CD8-positive, alpha-beta memory T cell (primary cell): ENCODE measurements around the gene TRIM26. TPM values are rescaled to one million over a fixed set of nuclear protein-coding genes. Genes with fewer than 3 reads are reported as not detected.
A peak's percentile ranks its signal among the peaks of the same experiment; 100 is the strongest.

Source experiments
- CTCF ChIA-PET: fragments of 350-600 bp; sonication (Branson Sonifier 250); formaldehyde crosslinking; loops from one replicate; lab custom pipeline; 2021; ENCODE audit warnings: antibody characterized with exemption; lab: Charles Lee
- POLR2A ChIA-PET: fragments of 350-600 bp; sonication (Branson Sonifier 250); formaldehyde crosslinking; loops from one replicate; lab custom pipeline; 2021; ENCODE audit warnings: antibody characterized with exemption; lab: Charles Lee
- DNase-seq, 5 donors: peaks; one replicate each; pipeline versions ENCODE4 v3.0.0 to v3.0.0-alpha.2; 2020 to 2022; ENCODE audit warnings: mixed read lengths in 1 of 5
- H3K27ac ChIP-seq: one replicate; pipeline ENCODE4 v1.7.0; 2013; ENCODE audit warnings: low read depth, mild to moderate bottlenecking, low read length, moderate library complexity
- H3K27me3 ChIP-seq: 2 replicates; pipeline ENCODE4 v1.7.0; 2013; ENCODE audit warnings: low read length, mild to moderate bottlenecking; ENCODE audit not compliant: insufficient read depth, poor library complexity, severe bottlenecking
- H3K36me3 ChIP-seq: 2 replicates; pipeline ENCODE4 v1.7.0; 2013; ENCODE audit warnings: mild to moderate bottlenecking, low read length, moderate library complexity; ENCODE audit not compliant: insufficient read depth
- H3K4me1 ChIP-seq: 2 replicates; pipeline ENCODE4 v1.7.0; 2013; ENCODE audit warnings: mild to moderate bottlenecking, low read length, moderate library complexity; ENCODE audit not compliant: insufficient read depth
- H3K4me3 ChIP-seq: 2 replicates; pipeline ENCODE4 v1.7.0; 2013; ENCODE audit warnings: mild to moderate bottlenecking, low read length
- H3K9me3 ChIP-seq: 2 replicates; pipeline ENCODE4 v1.7.0; 2013; ENCODE audit warnings: mild to moderate bottlenecking, low read length
- H3K27ac Mint-ChIP-seq, 8 donors: one replicate each; pipeline ENCODE4 v1.8.0; 2020 to 2021; ENCODE audit warnings: mixed read lengths in 8 of 8, mild to moderate bottlenecking in 6 of 8, inconsistent platforms in 3 of 8, moderate library complexity in 3 of 8
- H3K27me3 Mint-ChIP-seq, 2 donors: one replicate each; pipeline ENCODE4 v1.8.0; 2020 to 2021; ENCODE audit warnings: mixed read lengths in 2 of 2, mild to moderate bottlenecking in 1 of 2, moderate library complexity in 1 of 2
- H3K36me3 Mint-ChIP-seq, 3 donors: one replicate each; pipeline ENCODE4 v1.8.0; 2020 to 2021; ENCODE audit warnings: mixed read lengths in 3 of 3, inconsistent platforms in 1 of 3, mild to moderate bottlenecking in 1 of 3
- H3K4me1 Mint-ChIP-seq, 3 donors: one replicate each; pipeline ENCODE4 v1.8.0; 2020 to 2021; ENCODE audit warnings: mixed read lengths in 3 of 3, inconsistent platforms in 1 of 3, mild to moderate bottlenecking in 1 of 3
- H3K4me3 Mint-ChIP-seq, 7 donors: one replicate each; pipeline ENCODE4 v1.8.0; 2020 to 2021; ENCODE audit warnings: mixed read lengths in 7 of 7, mild to moderate bottlenecking in 6 of 7, moderate library complexity in 4 of 7, inconsistent platforms in 2 of 7
- H3K9me3 Mint-ChIP-seq, 5 donors: one replicate each; pipeline ENCODE4 v1.8.0; 2020 to 2022; ENCODE audit warnings: mixed read lengths in 5 of 5, mild to moderate bottlenecking in 3 of 5, moderate library complexity in 2 of 5, inconsistent platforms in 1 of 5
- polyA plus RNA-seq: library from polyadenylated mRNA; unstranded; fragments of 300-500 nt; fragmentation: Illumina TruSeq; gene quantifications from one replicate; pipeline ENCODE4 v1.2.3, GENCODE V29; 2021
- total RNA-seq, 2 experiments: library from RNA; stranded (reverse); gene quantifications; one replicate each; pipeline ENCODE4 v1.2.3, GENCODE V29; 2021

The TRIM26 gene
- total and polyA plus RNA-seq, 3 experiments from 2014 or later, result 52.9 to 102 (median 94.6) TPM

GRCh38 chr6:30184417-30185031 lies 28.7 kb downstream of the TRIM26 start:
- Mint-ChIP-seq H3K4me1 (no peaks in the 10 kb centered on the region), H3K9me3 (peaks cover 6 to 10% (median 9%) of the 10 kb centered on the region in 5 donors), H3K4me3 (no peak overlapping the region), H3K36me3 (peaks cover 1 to 50% (median 26%) of the 10 kb centered on the region in 3 donors), H3K27ac (peak overlapping the region in 4 of 8 donors; percentile 18 to 78 (median 54)), H3K27me3 (peaks cover 2 to 7% of the 10 kb centered on the region in 2 donors)
- no peaks in the 10 kb centered on the region for H3K4me1 ChIP-seq
- no peak overlapping the region for H3K4me3 ChIP-seq
- H3K27ac ChIP-seq, result no peak overlapping the region
- ChIA-PET POLR2A (no interaction called here), CTCF (interaction anchor here (0.7 kb wide), 1 partner anchor 13 kb away, joined by 3 read pairs; no protein-coding TSS in a partner anchor)
- peaks cover 4% of the 10 kb centered on the region for H3K27me3 ChIP-seq
- DNase-seq, result no peak
- H3K36me3 ChIP-seq, result peaks cover 8% of the 10 kb centered on the region
- H3K9me3 ChIP-seq, result no peaks in the 10 kb centered on the region

DNA sequence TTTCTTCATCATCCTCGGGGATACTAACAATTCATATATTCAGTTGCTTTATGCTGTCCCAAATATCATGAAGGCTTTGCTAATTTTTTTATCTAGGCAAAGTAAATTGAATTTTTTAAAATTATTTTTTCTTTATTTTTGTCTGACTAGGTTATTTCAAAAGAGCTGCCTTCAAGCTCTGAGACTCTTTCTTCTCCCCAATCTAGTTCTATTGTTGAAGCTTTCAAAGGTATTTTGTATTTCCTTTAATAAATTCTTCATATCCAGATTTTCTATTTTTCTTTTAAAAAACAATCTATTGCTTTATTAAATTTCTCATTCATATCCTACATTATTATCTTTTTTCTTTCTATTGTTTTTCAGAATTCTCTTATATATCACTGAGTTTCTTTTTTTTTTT lies 33.1 kb downstream of the TRIM26 start:
- Mint-ChIP-seq H3K27me3 (peaks cover 14 to 49% of the 10 kb centered on the region in 2 donors), H3K36me3 (peaks cover 5 to 10% (median 10%) of the 10 kb centered on the region in 3 donors), H3K4me1 (no peaks in the 10 kb centered on the region), H3K9me3 (peaks cover 11 to 19% (median 17%) of the 10 kb centered on the region in 5 donors), H3K4me3 (no peak overlapping the region), H3K27ac (no peak overlapping the region)
- no peaks in the 10 kb centered on the region for H3K9me3 ChIP-seq
- no peak overlapping the region for H3K27ac ChIP-seq
- ChIA-PET POLR2A (no interaction called here), CTCF (no interaction called here)
- H3K27me3 ChIP-seq, result peaks cover 7% of the 10 kb centered on the region
- no peak for DNase-seq
- H3K4me1 ChIP-seq, result no peaks in the 10 kb centered on the region
- H3K4me3 ChIP-seq, result no peak overlapping the region
- H3K36me3 ChIP-seq, result no peaks in the 10 kb centered on the region

DNA sequence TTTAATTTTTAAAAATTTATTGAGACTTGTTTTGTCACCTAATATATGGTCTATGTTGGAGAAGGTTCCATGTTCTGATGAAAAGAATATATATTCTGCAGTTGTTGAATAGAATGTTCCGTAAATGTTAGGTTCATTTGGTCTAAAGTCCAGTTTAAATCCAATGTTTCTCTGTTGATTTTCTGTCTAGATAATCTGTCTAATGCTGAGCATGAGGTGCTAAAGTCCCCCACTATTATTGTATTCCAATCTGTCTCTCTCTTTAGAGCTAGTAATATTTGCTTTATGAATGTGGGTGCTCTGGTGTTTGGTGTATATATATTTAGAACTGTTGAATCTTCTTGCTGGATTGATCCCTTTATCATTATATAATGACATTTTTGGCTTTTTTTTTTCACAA lies 34.4 kb downstream of the TRIM26 start:
- H3K27ac Mint-ChIP-seq, result no peak overlapping the region
- H3K9me3 Mint-ChIP-seq, result peaks cover 11 to 19% (median 17%) of the 10 kb centered on the region in 5 donors
- CTCF ChIA-PET, result no interaction called here
- DNase-seq, result no peak
- POLR2A ChIA-PET, result no interaction called here
- H3K36me3 ChIP-seq, result no peaks in the 10 kb centered on the region
- no peak overlapping the region for H3K4me3 ChIP-seq
- H3K27me3 ChIP-seq, result peaks cover 7% of the 10 kb centered on the region
- H3K4me1 Mint-ChIP-seq, result no peaks in the 10 kb centered on the region
- H3K27ac ChIP-seq, result no peak overlapping the region
- H3K4me1 ChIP-seq, result no peaks in the 10 kb centered on the region
- H3K9me3 ChIP-seq, result no peaks in the 10 kb centered on the region
- peaks cover 20 to 62% of the 10 kb centered on the region in 2 donors for H3K27me3 Mint-ChIP-seq
- peaks cover 0 to 10% (median 1%) of the 10 kb centered on the region in 3 donors for H3K36me3 Mint-ChIP-seq
- H3K4me3 Mint-ChIP-seq, result no peak overlapping the region

DNA sequence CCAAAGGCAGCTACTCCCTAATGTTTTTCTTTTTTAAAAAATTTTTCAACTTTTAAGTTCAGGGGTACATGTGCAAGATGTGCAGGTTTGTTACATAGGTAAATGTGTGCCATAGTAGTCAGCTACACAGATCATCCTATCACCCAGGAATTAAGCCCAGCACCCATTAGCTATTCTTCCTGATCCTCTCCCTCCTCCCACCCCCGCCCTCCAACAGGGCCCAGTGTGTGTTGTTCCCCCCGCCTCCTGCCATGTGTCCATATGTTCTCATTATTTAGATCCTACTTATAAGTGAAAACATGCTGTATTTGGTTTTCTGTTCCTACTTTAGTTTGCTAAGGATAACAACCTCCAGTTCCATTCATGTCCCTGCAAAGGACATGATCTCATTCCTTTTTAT lies 37.4 kb downstream of the TRIM26 start:
- H3K4me1 ChIP-seq, result no peaks in the 10 kb centered on the region
- peaks cover 0 to 10% (median 0%) of the 10 kb centered on the region in 3 donors for H3K36me3 Mint-ChIP-seq
- H3K4me3 Mint-ChIP-seq, result no peak overlapping the region
- H3K27me3 ChIP-seq, result peaks cover 25% of the 10 kb centered on the region
- peaks cover 39 to 80% of the 10 kb centered on the region in 2 donors for H3K27me3 Mint-ChIP-seq
- no peak overlapping the region for H3K4me3 ChIP-seq
- peaks cover 9 to 15% (median 13%) of the 10 kb centered on the region in 5 donors for H3K9me3 Mint-ChIP-seq
- H3K9me3 ChIP-seq, result no peaks in the 10 kb centered on the region
- no peaks in the 10 kb centered on the region for H3K36me3 ChIP-seq
- H3K27ac Mint-ChIP-seq, result peak overlapping the region in 1 of 8 donors; percentile 52
- H3K27ac ChIP-seq, result no peak overlapping the region
- no peak for DNase-seq
- ChIA-PET POLR2A (no interaction called here), CTCF (no interaction called here)
- peaks cover 0 to 8% (median 2%) of the 10 kb centered on the region in 3 donors for H3K4me1 Mint-ChIP-seq

GRCh38 chr6:30172681-30173080 lies 40.5 kb downstream of the TRIM26 start:
- CTCF ChIA-PET, result no interaction called here

DNA sequence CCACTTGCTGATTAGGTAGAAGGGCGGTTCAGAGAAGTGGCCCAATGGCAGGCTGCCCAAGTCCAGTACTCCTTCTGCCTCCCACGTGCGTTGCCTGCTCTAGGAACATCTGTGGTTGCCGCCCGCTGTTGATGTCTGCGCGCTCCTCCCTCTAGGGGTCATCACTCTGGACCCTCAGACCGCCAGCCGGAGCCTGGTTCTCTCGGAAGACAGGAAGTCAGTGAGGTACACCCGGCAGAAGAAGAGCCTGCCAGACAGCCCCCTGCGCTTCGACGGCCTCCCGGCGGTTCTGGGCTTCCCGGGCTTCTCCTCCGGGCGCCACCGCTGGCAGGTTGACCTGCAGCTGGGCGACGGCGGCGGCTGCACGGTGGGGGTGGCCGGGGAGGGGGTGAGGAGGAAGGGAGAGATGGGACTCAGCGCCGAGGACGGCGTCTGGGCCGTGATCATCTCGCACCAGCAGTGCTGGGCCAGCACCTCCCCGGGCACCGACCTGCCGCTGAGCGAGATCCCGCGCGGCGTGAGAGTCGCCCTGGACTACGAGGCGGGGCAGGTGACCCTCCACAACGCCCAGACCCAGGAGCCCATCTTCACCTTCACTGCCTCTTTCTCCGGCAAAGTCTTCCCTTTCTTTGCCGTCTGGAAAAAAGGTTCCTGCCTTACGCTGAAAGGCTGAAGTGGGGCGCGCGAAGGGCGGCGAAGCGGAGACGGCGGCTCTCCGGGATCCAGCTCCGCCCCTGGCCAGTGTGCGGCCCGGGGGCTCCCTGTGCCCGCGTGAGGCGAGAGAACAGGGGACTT lies 41.3 kb downstream of the TRIM26 start:
- Histone ChIP-seq H3K4me3 (no peak overlapping the region), H3K36me3 (no peaks in the 10 kb centered on the region), H3K9me3 (no peaks in the 10 kb centered on the region), H3K27ac (no peak overlapping the region), H3K27me3 (peaks cover 25% of the 10 kb centered on the region), H3K4me1 (no peaks in the 10 kb centered on the region)
- no peaks in the 10 kb centered on the region for H3K36me3 Mint-ChIP-seq
- no peaks in the 10 kb centered on the region for H3K9me3 Mint-ChIP-seq
- ChIA-PET POLR2A (no interaction called here), CTCF (interaction anchor here (1.1 kb wide), 1 partner anchor 68 kb away, joined by 3 read pairs; no protein-coding TSS in a partner anchor)
- H3K27me3 Mint-ChIP-seq, result peaks cover 36 to 79% of the 10 kb centered on the region in 2 donors
- peak overlapping the region in 1 of 8 donors; percentile 31 for H3K27ac Mint-ChIP-seq
- H3K4me3 Mint-ChIP-seq, result peak overlapping the region in 3 of 7 donors; percentile 43 to 63 (median 49)
- peaks cover 2 to 8% (median 4%) of the 10 kb centered on the region in 3 donors for H3K4me1 Mint-ChIP-seq
- peak in 2 of 5 donors; percentile 6 to 11 for DNase-seq

More at GRCh38 chr6:30172681-30173080, 40.5 kb downstream of the TRIM26 start:
- H3K27ac ChIP-seq, result no peak overlapping the region
- Mint-ChIP-seq H3K9me3 (no peaks in the 10 kb centered on the region), H3K4me3 (peak overlapping the region in 2 of 7 donors; percentile 25 to 27), H3K36me3 (no peaks in the 10 kb centered on the region), H3K27me3 (peaks cover 36 to 85% of the 10 kb centered on the region in 2 donors), H3K27ac (peak overlapping the region in 1 of 8 donors; percentile 46), H3K4me1 (peaks cover 0 to 8% (median 2%) of the 10 kb centered on the region in 3 donors)
- POLR2A ChIA-PET, result no interaction called here
- no peak for DNase-seq
- H3K36me3 ChIP-seq, result no peaks in the 10 kb centered on the region
- peaks cover 25% of the 10 kb centered on the region for H3K27me3 ChIP-seq
- no peaks in the 10 kb centered on the region for H3K9me3 ChIP-seq
- no peaks in the 10 kb centered on the region for H3K4me1 ChIP-seq
- no peak overlapping the region for H3K4me3 ChIP-seq

DNA sequence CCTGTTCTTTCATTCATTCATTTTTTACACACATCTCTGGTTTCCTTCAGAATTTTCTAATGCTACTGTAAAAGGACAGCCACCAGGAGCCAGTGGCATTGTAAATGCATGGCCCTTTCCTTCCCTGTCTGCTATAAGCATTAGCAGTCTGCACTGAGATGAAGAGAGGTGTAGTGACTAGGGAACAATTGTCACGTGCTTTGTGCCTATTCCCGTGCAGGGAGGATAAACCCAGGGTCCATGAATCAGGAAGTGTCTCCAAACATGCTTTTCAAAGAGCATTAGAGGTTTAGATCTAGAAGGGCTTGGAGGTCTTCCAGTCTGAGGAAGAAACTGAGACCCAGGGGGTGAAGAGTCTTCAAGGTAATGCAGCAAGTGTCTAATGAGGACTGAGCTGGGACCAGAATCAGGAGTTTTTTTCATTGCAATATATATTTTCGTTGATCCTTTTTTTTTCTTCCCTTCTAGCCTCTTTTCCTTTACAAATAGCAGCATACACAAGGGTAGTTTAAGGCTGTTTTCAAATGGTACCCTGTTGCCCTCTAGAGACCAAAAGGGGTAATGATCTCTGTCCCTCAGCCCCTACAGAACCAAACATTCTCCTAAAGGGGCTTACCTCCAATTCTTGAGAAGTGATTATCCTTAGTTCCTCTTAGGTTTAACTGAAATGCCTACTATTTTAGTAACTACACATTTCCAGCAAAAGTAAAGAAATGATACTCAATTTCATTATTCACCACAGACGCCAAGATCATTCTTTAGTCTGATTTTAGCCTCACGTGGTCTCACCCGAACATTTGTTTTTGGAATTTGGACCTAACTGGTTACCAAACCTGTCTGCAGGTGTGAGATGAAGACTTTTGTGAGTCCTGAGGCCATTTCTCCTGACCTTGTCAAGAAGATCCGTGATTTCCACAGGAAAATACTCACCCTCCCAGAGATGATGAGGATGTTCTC lies 43.3 kb downstream of the TRIM26 start:
- DNase-seq, result peak in 2 of 5 donors; percentile 6 to 26
- Mint-ChIP-seq H3K36me3 (no peaks in the 10 kb centered on the region), H3K27ac (no peak overlapping the region), H3K9me3 (no peaks in the 10 kb centered on the region), H3K4me3 (no peak overlapping the region), H3K4me1 (peaks cover 2 to 8% (median 5%) of the 10 kb centered on the region in 3 donors), H3K27me3 (peaks cover 39 to 70% of the 10 kb centered on the region in 2 donors)
- no peaks in the 10 kb centered on the region for H3K9me3 ChIP-seq
- H3K27me3 ChIP-seq, result peaks cover 25% of the 10 kb centered on the region
- no peak overlapping the region for H3K4me3 ChIP-seq
- no peak overlapping the region for H3K27ac ChIP-seq
- ChIA-PET POLR2A (no interaction called here), CTCF (interaction anchor here (0.9 kb wide), 1 partner anchor 37 kb away, joined by 3 read pairs; no protein-coding TSS in a partner anchor)
- no peaks in the 10 kb centered on the region for H3K4me1 ChIP-seq
- no peaks in the 10 kb centered on the region for H3K36me3 ChIP-seq
